ENCODE measurements around the gene TBC1D22B.
A peak's percentile ranks its signal among the peaks of the same experiment; 100 is the strongest.

TBC1D22B gene

DNA sequence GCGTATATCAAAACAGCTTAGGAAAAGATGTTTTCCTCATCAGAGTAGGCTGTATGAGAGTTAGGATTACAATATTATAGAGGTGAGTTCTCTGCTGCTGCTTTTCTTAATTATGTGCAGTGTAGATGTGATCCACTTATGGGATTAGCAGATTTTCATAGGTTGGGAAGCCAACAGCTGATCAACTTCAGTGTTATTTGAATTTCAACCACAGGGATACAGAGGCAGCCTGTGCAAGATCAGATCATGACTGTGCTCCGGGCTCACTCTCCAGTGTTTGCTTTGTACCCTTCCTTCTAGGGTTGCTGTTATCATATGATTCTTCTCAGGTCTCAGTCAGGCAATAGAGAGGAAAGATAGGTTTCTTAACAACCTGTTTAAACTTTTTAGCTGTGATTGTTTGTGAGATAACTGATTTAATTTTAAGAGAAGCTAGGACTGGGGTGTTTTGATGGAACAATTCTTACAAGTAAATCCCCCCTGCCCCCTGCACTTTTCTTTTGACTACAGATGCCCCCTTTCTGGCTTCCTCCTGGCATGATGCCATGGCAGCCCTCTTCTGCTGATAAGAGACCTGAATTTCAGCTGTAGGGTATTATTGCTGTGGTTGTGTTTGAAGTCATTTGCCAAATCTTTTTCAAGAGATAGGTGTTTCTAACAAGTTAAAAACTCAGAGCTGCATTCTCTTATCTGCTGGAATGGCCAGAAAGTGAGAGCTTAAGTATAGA, 104.7 kb downstream of the TBC1D22B start:
- peak; percentile 41 for DNase-seq

DNA sequence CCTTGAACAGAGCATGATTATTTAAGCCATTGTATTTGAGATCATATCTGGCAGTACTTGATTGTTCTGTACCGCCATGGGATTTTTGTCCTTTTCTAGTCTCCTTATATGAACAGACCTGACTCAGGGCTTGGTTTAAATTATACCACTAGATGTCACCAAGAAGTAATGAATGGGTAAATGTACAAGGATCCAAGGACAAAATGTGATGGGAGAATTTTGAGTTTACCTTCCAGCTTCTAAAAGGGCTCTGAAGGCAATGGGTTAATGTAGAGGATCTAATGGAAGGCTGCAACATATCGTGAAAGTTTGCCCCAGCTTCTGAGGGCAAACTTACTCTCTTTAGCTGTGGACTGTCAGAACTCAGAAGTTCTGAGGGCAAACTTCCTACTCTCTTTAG, 108.2 kb downstream of the TBC1D22B start:
- peak; percentile 56 for DNase-seq

DNA sequence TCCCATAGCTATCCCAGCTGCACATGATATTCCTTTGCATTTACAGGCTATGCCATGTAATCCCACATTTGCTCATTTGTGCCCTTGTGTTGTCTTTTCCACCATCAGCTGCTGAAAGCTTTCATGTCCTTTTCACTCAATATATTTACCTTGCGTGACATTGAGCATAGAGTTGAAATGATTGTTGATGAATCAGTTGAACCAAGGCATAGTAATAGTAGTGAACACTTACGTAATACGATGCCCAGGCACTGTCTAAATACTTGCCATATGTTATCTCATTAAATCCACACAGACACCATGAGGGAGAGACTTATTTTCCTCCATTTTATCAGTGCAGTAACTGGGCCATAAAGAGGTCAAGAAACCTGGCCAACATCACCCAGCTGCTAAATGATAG, 109.3 kb downstream of the TBC1D22B start:
- DNase-seq: no peak

DNA sequence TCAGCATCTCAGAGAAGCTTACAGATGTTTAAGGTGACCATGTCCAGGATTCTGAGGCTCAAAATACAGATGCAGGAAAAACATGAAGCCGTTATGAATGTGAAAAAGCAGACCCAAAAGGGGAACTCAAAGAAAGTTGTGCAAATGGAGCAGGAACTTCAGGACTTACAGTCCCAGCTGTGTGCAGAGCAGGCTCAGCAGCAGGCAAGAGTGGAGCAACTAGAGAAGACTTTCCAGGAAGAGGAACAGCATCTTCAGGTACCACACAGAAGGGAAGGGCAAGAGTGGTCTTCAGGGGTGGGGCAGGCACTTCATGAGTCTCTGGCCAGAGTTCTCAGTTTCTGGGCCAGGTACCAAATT, 111.4 kb downstream of the TBC1D22B start:
- DNase-seq: peak; percentile 30

DNA sequence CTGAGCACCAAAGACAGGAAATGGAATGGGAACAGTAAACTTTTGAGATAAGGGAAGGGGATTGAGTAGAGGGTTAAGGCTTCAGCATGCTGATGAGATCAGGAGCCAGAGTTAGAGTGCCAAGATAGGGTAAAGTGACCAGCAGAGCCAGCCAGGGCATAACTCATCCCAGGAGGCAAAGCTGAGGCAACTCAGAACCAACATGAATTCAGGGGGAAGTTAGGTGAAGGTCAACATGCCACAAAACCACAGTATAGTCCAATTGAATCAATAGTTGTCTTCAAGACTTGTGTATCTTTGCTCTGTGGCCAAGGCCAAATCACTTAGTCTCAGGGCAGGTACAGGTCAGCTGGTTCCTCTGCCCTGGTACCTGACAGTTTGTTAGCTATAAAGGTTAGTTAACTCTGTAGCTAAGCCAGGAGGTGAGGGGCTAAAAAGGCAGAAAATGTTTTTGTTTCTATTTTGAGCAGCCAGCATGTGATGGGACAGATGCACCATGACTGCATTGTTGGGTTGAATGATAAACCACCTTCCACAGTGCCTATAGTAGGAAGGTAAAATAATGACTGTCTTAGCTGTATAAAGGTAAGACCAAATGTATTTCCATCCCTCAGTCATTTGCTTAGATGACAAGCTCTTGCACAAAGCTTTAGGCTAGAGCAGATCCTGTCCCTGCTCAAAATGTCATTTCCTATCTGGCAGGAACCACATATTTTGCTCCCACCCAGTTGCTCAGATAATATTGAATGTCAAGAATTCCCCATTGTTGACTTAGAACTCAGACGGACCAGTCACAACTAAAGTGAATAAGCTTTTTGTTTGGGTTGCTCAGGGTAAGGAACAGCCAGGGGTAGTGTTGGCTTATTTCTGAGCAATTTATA, 112.0 kb downstream of the TBC1D22B start:
- DNase-seq: no peak

DNA sequence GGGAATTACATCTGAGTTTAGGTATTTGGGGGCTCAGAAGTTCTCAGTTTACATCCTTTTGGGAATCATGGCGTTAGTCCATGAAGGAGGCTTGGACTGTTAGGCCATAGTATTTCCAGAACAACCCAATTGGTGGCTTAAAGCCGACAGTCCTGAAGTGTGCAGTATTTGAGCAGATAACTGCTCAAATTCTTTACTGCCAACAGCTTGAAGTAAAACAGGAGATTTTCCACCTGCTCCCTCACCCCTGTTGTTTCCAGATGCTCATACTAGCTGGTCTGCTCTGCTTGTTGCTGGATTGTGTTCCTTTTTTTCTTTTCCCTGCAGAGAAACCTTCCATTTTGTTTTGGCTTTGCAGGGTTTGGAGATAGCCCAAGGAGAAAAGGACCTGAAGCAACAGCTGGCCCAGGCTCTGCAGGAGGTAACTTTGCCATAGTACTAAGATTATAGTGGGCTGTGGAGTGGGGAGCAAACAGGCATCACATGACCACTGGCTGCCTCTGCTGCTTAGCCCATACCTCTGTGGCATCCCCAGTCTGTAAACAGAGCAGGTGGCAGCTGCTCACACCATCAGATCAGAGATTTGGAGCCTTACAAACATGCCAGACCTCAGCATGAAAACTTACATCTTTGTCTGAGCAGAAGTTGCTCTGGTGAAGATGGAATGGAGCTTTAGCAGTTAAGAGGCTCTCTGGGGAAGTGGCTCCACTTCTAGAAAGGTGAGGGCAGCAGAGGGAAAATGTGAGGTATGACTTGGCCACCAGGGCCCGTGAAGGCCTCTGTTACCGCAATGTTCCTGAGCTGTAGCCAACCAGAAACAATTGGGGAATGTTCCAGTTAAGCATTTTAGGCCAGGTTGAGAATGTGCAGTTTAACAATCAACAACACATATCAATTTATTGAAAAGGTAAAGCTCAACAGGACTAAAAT, 113.8 kb downstream of the TBC1D22B start:
- no peak for DNase-seq

DNA sequence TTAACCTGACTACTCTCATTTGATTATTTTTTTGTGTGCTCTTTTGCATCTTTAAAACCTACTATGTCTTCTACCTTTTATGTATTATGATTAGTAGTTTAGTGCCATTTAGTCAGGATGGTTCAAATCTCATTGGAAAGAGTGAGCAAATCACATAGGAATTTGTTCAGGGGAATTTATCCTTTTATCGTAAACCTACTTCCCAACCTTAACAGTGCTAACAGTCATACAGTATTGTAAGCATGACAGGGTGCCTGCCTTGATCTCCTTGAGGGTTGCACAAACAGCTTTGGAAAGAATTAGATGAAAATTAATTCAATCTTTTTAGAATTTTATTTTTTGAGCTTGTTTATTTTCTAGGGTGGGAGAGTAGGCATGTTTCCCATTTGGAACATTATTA, 114.5 kb downstream of the TBC1D22B start:
- no peak for DNase-seq

DNA sequence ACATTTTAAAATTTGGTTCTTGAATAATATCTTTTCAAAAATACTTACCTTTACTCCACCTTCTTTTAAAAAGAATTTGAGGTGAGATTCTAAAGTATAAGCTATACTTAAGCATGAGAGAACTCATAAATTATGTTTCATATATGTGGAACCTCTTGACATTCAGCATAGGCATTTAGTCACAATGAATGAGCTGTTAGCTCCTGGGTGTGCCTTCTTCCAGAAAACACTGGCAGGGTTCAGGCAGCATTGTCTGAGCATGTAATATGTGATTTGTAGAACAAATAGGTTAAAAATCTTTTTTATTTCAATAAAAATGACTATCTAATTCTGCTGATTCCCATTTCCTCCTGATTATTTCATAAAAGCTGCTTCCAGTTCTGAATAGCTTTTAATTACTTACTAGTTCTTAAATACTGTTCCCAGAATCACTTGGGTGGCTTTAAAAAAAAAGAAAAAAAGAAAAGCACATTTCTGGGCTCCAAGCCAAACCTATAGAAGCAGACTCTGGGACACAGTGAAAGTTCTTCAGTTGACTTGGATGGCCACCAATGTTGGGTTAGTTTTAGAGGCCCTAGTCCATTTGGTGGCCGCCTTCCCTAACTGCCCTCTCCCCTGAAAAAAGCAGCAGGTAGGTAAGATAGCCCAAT, 116.4 kb downstream of the TBC1D22B start:
- peak; percentile 38 for DNase-seq

DNA sequence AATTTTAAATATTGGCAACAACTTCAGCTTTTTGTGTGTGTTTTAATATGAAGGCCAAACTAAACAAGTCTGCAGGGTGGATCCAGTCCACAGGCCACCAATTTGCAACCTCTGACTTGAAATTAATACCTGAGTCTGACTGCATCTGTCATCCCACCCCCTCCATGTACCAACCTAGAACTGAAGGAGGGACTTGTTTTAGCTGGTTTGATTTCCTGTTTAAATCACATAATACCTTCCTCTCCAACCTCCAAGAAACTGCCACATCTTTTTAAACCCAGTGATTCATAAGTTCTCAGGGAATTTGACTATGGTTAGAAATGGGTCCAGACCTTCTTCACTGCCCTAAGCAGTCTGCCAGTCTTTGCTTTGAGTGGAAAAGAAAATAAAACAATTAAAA, 117.8 kb downstream of the TBC1D22B start:
- no peak for DNase-seq

DNA sequence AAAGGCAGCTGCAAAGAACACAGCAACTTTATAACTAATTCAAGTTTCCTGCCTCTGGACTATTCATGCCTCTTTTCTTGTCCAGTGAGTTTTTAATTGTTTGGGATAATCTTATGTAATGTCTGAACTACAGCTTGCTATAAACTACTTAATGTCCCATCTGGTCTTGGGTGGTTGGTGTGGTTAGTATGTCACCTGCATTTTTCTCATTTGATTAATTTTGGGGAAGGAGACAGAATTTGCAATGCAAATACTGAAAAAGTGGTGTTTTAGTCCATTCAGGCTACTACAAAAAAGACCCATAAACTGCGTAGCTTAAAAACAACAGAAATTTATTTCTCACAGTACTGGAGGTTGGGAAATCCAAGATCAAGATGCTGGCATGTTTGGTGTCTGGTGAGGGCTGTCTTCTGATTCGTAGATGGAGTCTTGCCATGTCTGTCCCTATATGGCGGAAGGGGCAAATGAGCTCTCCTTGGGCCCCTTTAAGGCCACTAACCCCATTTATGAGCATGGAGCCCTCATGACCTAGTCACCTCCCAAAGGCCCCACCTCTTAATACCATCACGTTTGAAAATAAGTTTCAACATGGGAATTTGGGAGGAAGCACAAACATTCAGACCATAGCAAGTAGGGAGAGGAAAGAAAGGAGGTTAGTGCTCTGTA, 118.6 kb downstream of the TBC1D22B start:
- no peak for DNase-seq

DNA sequence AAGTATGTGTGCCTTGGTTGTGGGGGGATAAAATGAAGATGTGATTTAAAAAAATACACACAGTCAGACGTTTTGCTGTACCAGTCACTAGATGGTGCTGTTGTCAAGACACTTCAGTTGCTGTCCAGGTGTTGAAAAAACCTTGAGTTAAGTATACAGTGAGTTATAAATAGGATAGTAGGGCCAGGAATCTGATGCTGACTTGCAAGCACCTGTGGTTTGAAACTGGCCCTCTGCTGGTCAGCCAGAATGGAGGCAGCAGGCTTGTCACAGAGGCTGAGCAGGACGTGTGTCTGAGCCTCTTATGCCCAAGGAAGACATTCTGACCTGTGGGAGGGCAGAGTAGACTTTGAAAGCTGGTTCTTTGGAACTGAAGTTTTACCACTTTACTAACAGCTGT, 124.0 kb downstream of the TBC1D22B start:
- peak; percentile 69 for DNase-seq

Data from hematopoietic multipotent progenitor cell treated with erythropoietin and hydrocortisone succinate and interleukin-3 and kit ligand, for 4 days (in vitro differentiated cells).